Lower leg skin (tissue), 3 donors: Measurements from ENCODE around the gene TRIM17.

Source experiments
- POLR2A ChIP-seq, 2 donors: fragments of 450-650 bp; IDR thresholded peaks; one replicate each; pipeline ENCODE4 v1.6.1; 2016 to 2017; ENCODE audit warnings: antibody characterized with exemption in 2 of 2, mild to moderate bottlenecking in 1 of 2, moderate library complexity in 1 of 2
- TF ChIP-seq, protein P1 (sequence below), 3 donors: fragments of 450-650 bp; IDR thresholded peaks; one replicate each; pipeline ENCODE4 v1.5.1; 2016; ENCODE audit warnings: antibody characterized with exemption in 3 of 3, mild to moderate bottlenecking in 3 of 3, moderate library complexity in 2 of 3

DNA sequence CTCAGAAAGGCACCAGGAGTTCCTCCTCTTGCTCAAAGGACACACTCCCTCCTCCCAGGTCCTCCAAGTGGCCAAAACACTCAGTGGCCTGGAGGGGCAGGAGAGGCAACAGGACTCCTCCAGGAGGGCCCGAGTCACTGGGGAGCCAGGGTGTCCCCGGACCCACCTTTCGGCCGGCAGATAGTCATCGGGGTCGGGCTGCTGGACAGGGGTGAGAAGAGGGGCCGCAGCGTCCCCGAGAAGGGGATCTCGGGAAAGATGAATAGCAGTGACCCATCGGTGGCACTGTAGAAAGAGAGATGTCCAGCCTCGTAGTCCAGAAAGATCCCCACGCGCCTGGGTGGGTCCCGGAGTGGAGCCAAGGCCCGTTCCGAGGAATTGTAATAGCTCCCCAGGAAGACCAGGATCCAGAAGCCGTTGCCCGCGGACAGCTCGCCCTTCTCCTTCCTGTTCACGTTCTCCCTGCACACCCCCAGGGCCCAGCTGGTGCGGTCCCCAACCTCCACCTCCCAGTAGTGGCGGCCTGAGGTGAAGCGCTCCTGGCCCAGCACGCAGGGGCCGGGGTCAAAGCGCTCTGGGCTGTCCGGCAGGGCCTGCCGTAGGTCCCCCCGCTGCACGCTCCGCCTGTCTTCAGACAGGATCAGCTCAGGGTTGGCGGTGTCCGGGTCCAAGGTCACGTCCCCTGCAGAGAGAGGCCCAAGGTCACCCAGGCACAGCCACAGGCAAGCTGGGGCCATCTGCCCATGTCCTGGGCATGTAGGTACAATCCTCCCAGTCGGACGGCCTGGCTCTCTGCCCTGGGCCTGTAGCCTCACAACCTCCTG is 21.9 kb downstream of the TRIM17 start:
- TF ChIP-seq, protein P1, sequence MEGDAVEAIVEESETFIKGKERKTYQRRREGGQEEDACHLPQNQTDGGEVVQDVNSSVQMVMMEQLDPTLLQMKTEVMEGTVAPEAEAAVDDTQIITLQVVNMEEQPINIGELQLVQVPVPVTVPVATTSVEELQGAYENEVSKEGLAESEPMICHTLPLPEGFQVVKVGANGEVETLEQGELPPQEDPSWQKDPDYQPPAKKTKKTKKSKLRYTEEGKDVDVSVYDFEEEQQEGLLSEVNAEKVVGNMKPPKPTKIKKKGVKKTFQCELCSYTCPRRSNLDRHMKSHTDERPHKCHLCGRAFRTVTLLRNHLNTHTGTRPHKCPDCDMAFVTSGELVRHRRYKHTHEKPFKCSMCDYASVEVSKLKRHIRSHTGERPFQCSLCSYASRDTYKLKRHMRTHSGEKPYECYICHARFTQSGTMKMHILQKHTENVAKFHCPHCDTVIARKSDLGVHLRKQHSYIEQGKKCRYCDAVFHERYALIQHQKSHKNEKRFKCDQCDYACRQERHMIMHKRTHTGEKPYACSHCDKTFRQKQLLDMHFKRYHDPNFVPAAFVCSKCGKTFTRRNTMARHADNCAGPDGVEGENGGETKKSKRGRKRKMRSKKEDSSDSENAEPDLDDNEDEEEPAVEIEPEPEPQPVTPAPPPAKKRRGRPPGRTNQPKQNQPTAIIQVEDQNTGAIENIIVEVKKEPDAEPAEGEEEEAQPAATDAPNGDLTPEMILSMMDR (IDR thresholded peaks at IDR 0.05) = no peak
- TF ChIP-seq POLR2A (IDR thresholded peaks at IDR 0.05) = no peak
